ENCODE results near the gene C1RL.
A peak's percentile ranks its signal among the peaks of the same experiment; 100 is the strongest.

C1RL gene, protein sequence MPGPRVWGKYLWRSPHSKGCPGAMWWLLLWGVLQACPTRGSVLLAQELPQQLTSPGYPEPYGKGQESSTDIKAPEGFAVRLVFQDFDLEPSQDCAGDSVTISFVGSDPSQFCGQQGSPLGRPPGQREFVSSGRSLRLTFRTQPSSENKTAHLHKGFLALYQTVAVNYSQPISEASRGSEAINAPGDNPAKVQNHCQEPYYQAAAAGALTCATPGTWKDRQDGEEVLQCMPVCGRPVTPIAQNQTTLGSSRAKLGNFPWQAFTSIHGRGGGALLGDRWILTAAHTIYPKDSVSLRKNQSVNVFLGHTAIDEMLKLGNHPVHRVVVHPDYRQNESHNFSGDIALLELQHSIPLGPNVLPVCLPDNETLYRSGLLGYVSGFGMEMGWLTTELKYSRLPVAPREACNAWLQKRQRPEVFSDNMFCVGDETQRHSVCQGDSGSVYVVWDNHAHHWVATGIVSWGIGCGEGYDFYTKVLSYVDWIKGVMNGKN
- total RNA-seq = 2.8 to 63.3 (median 17.8) reads per million in 18 experiments

DNA sequence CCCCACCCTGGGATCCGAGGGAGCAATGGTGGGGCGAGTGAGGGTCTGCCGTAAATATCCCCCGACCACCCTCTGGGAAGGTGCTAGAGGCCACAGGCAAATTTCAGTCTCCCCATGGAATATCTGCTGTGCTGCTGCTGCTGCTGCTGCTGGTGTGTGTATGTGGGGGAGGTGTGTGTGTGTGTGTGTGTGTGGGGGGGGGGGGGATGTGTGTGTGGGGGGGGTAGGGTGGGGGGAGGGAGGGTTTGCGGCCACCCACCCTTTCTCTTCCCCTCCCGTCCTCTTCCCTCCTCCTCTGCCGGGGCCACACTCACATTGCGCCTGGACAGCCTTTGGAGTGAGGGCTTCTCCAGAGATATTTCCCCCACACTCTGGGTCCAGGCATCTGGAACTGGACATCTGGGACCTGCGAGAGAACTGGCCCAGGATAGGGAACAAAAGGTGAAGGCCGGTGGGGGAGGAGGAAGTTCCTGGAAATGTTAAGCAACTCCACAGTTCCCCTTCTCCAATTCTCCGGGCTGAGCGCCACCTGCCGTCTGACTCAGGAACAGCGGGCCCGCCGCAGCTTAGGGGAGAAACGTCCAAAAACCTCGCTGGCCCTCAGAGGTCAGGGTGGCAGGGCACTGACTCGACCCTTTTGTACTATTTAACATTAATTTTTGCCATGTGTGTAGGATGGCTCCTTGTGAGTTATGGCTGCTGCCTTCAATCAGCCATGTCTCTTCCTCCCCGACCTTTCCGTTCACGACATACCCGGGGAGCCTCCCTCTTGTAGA, at the start of gene C1RL:
TSS of gene C1RL (minus strand) at position 419 of the 776 bp plus-strand sequence. CDS start at position 385, 34 bp downstream.
- DNase-seq = peak; percentile 85 to 93

DNA sequence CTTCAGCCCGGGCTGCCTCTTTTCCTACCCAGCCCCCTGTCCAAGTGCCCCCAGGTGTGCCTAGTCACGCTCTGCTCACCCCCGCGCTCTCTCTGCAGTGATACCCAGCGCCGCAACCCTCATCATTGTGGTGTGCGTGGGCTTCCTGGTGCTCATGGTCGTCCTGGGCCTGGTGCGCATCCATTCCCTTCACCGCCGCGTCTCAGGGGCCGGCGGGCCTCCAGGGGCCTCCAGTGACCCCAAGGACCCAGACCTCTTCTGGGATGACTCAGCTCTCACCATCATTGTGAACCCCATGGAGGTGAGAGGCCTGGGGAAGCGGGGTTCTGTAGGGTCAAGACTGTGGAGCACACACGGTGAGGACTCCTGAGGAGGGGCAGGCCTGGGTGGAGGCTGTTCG, 48.4 kb upstream of the C1RL start:
- DNase-seq = no peak

DNA sequence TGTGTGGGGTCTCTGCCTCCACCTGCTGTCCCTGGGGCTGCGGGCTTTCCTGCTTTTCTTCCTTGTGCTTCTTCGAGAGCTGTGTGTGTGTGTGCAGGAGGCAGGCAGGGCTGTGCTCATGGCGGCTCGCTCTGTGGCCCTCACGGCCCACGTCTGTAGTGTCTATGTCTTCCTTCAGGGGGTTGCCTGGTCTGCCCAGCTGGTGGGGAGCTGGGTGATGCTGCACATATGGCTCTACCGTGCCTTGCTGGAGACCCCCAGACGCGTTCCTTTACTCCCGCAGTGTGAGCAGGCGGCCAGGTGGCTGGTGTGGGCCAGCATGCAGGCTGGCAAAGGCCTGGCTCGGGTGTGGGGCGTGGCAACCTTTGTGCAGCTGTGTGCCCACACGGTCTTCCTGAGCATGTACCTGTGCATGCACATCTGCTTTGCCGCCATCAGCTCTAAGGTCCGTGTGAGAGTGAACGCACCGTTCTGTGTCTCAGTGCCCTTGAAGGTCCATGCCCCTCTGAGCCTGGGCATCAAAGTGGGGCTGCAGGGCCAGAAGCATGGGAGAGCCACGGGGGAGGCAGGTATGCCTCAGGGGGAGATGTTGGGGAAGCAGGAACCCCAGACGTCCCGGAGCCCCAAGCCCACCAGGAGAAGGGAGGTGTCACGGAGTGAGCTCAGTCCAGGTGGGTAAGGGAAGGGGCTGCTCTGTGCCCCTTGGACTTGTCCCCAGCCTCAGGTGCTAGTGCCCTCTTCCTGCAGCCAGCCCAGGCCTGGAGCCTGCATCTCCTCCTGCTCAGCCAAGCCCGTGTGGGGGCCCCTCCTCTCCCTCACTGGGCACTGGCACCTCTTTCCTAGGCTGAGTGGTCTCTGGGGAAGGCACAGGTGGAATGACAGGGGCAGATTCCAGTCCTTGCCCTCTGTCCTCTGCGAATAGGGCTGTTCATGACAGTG, 47.5 kb upstream of the C1RL start:
- DNase-seq = no peak

DNA sequence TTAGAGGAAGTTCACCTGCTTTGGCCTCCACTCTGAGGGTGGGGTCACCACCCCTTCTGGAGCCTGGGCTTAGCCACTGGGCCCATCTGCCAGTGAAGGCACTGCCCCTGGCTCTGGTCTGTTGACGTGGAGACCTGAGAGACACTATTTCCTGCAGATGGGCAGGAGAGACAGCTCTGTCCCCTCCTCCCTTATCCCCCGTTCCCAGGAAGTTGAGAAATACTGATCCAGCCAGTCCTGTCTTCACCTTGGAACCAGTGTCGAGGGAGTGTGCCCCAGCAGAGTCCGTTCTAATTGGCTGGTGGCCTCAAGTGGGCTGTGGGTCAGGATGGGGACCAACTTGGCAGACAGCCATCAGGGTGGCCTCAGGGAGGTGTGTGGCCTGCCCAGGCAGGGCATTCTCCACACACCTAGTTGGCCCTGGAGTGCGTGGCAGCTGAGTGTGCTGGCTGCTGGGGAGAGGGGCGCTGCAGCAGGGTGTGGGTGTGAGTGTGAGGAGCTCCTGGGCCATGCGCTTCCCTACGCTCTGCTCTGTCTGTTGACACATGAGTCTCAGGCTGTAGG, 46.5 kb upstream of the C1RL start:
- DNase-seq = no peak

DNA sequence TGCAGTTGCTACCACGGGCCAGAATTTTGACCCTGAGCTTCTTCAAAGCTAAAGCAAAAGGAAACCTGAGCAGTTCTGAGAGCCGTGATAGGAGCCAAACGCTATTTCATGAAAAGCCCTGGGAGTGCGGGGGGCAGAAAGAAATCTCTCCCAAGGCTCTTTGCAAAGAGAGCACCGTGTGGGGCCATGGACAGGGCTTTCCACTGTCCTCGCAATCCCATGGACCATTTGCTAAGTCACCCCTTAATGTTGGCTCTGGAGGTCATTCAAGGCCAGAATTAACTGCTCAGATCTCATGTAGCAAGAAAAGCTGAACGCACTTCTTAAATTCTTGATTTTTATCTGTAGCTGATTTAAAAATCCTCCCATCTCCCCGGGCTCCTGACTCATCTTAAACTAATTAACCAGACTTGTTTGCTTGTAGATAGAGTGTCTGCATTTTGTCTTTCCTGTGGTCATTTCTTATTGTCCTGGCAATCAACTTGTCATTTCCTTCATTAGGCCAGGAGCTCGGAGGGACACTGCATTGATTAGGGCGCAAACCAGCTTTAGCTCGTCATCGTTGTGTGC, 46.0 kb upstream of the C1RL start:
- no peak for DNase-seq

DNA sequence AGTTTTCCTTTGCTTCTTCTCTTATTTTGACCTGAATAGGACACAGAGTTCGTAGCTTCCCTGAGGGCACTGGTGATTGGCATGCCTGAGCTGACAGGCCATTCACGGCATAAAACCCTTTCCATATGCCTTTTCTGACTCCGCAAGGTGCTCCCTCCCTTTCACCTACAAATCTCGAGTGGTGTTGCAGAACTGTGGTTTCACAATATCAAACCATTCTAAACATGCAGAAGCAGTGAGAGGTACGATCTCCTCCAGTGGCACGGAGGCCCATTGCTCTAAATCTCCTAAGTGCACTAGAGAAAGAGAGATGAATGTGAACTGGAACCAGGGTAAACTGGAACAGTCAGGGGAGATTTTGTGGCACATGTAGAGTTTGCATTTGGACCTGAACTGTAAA, 45.0 kb upstream of the C1RL start:
- DNase-seq = no peak

DNA sequence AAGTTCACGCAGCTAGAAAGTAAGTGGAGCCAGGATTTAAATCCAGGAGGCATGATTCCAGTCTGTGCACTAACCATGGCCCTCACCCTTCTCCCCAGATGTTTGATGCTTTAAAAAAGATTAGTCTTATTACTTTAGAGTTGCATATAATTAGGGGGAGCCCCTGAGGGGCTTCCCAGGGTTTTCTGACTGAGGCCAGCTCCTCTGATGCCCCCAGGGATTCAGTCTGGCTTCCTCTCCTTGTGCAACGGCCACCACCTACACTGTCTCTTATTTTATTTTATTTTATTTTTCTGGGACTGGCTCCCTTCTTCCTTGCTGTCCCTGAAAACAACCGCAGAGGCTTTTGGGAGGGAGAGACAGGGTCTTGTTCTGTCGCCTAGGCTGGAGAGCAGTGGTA, 43.8 kb upstream of the C1RL start:
- no peak for DNase-seq

DNA sequence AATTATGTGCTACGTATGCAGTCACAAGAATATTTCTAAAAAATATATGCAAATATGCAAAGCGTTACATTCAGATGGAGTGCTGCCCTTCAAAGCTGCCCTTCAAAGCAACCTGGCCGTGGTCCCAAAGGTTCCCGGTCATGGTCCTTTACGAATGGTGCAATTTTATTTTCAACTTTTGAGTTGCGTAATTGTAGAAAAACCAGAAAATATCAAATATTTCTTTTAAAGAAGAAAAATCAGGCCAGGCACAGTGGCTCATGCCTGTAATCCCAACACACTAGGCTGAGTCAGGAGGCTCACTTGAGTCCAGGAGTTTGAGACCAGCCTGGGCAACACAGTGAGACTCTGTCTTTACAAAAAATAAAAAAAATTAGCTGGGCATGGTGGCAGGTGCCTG, 42.5 kb upstream of the C1RL start:
- DNase-seq = no peak

DNA sequence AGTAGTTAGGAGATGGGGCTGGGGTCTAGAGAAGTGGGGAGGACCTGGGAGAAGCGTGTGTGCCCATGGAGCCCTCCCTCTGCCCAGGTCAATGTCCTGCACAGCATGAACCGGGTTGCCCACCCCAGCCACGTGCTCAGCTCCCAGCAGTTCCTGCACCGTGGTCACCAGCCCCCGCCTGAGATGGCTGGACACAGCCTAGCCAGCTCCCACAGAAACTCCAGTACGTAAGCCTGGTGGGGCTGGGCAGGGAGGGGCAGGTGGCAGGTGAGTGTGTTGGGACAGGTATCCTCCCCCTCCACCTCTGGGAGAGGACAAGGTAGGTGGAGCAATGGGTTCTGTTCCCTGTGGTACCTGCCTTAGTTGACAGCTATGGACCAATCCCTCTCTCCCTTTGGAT, 41.8 kb upstream of the C1RL start:
- no peak for DNase-seq

DNA sequence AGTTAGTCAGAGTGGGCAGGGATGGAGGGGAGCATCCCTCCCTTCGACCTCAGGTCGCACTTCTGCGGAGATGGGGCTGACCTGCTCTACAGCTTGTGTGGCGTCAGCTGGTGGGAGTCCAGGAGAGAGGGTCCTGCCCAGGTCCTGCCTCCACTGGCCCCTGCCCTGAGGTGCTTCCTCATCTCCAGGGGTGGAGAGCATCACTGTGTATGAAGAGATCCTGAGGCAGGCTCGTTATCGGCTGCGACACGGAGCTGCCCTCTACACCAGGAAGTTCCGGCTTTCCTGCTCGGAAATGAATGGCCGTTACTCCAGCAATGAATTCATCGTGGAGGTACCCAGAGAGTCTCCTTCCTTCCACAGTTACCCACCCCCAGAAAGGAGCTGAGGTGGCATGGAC, 41.3 kb upstream of the C1RL start:
- DNase-seq = no peak

DNA sequence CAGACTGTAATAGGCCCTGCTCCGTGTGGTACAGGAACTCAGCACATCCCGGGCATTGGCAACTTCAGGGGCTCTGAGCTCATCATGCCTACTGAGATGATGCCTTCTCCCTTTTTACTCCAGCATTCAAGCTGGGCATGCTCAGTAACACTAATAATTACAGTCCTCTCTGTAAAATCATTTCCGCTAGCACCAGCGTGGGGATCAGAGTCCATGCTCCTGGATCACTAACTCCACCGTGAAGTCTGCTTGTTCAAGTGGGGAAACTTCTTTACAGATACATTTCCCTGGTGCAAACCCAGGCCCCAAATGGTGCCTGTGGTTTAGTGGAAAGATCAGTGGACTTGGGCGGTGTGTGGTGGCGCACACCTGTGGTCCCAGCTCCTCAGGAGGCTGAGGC, 37.9 kb upstream of the C1RL start:
- DNase-seq = no peak

DNA sequence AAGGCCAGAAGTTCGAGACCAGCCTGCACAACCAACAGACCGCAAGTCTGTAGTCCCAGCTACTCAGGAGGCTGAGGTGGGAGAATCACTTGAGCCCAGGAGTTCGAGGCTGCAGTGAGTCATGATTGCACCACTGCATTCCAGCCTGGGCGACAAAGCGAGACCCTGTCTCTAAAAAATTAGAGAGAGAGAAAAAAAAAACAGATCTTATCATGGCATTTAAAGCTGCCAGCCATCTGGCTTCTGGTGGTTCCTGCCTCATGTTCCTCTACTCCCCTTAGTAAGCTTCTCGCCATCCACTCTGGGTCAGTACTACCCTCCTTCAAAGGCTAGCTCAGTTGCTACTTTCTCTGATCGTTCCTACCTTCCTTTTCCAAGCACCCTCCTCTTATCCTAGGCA, 37.2 kb upstream of the C1RL start:
- DNase-seq = no peak

DNA sequence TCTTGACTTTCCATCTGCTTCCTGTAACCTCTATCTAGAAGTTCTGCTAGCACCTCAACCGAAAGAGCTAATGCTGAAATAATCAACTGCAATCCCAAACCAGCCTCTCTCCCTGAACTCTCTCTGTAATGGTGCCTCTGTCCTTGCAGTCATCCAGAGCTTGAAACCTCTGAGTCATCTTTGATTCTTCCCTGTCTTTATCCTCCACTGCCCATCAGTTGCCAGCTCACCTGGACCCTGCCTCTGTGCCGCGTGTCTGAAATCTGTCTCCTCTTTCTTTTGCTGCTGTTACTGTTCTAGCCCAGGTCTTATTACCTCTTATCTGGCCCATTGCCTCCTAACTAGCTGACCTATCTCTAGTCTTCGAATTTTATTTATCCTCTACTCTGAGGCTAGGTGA, 36.7 kb upstream of the C1RL start:
- no peak for DNase-seq

DNA sequence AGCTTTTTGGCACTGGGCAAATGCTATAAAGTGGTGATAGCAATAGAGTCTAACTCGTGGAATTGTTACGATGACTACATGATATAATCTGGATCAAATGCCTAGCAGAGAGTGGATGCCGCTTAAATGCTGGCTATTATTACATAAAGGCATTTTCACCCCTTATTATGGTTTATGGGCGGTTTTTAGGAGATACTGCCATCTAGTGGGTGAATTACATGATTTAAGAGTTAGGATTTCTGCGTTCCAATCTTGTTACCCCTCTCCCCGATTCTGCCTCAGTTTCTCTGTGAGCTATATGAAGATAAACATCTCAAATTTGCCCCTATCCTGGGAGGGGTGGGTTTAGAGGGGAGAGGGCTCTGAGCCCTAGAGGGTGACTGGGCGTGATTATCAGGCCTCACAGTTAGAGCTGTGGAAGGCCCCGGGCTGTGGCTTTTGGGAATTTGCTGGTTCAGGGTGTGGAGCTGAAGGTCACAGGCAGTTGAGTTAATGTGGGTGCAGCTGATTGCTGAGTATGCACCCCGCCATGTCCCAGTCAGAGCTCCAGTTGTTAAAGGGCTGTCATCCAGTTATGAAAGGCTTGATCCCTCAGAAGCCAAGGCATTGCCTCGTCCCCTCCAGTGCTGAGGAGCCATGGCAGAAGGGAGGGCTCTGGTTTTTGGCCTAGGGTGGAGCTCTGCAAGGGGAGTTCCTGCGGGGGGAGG, 35.6 kb upstream of the C1RL start:
- peak; percentile 13 to 43 for DNase-seq

DNA sequence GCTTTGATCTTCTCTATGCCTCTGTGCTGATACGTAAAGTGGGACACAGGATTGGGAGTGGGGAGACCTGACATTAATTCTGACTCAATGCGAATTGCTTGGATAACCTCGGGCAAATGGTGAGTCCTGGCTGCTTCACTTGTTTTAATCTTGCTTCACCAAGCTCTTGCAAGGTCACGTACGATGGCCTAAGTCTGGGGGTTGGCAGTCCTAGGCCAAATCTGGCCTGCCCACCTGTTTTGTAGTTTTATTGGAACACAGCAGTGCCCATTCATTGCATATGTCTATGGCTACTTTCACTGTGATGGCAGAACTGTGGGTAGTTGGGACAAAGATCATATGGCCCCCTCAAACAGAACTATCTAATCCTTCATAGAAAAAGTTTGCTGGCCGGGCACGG, 34.5 kb upstream of the C1RL start:
- DNase-seq = no peak

DNA sequence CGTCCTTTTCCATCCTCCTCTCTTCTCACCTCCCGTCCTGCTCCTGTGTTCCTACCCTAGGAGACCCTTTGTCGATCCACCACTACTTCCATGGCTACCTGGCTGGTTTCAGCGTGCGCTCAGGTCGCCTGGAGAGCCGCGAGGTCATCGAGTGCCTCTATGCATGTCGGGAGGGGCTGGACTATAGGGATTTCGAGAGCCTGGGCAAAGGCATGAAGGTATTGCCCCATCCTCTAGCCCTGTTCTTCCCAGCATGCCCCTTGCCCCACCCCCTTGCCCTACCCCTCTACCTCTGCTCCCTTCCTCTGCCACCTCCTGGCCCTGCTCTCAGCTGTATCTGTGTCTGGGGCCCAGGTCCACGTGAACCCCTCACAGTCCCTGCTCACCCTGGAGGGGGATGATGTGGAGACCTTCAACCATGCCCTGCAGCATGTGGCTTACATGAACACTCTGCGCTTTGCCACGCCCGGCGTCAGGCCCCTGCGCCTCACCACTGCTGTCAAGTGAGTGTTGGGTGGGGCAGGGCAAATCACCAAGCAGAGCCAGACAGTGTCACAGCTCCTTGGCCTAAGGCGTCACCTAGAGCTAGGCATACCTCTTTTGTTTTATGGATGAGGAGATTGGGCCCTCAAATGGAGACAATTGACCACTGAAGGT, 33.9 kb upstream of the C1RL start:
- no peak for DNase-seq

DNA sequence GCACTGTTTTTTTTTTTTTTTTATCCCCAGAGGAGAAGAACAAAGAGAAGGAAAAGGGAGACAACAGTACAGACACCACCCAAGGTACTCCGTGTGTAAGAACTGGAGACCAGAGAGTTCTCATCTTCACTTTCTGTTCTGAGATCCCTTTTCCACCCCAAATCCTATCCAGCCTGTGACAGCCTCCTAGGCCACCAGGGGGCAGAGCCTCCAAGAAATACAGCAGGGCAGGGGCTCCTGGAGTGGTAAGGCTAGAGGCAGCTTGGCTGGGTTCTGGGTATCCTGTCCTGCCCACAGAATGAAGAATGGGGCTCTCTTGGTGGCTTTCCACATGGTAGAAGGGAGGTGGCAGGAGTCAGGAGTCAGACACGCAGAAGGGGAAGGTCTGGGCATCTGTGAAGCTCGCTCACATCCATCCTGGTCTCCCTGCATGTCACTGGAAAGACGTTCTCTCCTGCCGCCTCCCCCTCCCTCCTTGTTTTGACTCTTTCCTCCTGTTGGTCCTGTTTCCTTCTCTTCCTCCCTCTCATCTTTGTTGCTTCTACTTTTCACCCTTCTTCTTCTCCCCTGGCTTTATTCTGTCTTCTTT, 33.1 kb upstream of the C1RL start:
- DNase-seq = peak; percentile 49 to 62

DNA sequence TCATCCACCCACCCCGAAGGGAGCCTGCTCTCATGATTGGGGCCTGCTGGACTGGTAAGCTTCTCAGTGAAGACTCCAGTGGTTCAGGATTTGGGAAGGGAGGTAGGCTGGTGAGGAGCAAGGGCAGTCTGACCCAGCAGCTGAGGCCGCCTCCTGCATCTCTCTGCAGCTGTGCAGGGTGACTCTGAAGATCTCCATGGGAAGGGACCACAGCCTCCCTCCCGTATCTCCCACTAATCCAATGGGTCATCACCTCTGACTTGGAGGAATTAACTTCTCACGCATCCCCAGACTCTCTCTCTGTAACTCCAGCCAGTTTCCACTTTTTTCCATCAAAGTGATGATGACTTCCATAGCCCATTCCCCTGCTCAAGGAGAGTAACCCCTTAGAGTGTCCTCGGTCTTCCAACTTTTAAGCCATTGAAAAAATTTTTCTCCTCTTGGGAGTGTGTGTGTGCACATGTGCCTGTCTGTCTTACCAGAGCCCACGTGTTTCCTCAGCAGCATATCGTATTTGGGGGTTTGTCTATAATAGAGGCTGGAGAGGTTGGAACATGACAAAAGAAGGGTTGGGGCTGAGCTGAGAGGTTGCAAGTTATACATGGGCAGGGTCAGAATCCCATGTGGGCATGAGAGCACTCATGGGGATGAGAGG, 32.5 kb upstream of the C1RL start:
- no peak for DNase-seq

DNA sequence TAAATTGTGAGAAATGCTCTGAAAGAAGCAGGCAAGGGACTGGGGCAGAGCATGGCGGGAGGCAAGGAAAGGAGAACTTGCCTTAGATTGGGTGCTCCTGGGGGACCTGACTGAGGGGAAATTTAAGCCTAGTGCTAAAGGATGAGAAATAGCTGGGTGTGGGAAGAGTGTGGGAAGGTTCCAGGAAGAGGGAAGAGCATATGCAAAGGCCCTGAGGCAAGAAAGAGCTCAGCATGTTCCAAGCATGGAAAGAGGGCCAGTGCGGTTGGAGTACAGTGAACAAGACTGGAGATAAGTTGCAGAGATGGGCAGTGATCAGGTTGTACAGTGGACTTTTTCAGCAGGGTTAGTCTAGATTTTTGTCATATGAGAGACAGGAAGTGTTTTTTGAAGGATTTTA, 30.2 kb upstream of the C1RL start:
- DNase-seq = peak in 1 of 2 donors; percentile 21

DNA sequence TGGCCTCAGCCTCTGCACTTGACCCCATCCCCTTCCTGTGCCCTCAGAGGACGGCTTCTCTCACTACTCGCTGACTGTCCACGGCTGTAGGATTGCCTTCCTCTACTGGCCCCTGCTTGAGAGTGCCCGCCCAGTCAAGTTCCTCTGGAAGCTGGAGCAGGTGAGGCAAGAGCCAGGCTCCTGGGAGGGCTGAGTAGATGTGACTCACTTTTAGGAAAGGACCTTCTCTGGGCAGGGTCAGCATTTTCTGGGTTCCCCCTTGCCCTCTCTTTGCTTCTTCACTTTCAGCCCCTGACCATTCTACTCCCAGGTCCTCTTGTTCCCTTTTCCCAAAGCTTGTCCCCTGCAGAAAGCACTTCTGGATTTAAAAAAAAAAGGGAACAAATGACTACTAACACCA, 28.9 kb upstream of the C1RL start:
- peak; percentile 51 to 64 for DNase-seq
